T1000 (cell line): ENCODE results near the gene MAGI2.

Experiments used
- DNase-seq: peaks from one replicate; lab custom pipeline; 2025; ENCODE audit warnings: mixed read lengths; lab: John Stamatoyannopoulos, UW

Gene MAGI2

DNA sequence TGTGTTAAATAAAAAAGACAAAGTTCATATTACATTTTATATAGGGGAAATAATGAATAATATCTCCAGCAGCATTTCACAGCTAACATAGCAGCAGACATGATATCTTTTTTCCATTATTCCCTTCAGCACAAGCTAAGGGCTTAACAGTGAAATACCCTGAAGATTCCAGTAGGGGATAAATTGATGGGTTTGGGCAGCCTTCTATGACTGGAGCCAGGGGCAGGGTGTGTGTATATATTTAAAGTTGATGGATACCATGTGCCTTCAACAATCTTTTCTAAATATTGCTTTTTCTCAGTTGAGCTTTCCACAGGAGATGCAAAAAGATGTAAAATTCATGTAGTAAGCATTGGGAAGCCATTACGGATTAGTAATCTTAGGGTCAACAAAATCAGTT, 151.2 kb downstream of the MAGI2 start:
- DNase-seq = no peak

DNA sequence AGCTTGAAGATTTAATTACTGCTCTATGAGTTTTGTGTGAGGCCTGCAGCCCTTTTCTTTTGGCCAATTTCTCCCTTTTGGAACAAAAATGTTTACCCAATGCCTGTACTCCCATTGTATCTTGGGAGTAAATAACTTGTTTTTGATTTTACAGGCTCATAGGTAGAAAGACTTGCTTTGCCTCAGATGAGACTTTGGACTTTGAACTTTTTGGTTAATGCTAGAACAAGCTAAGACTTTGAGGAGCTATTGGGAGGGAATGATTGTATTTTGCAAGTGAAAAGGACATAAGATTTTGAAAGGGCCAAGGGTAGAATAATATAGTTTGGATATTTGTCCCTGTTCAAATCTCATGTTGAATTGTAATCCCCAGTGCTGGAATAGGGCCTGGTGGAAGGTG, 152.0 kb downstream of the MAGI2 start:
- DNase-seq = no peak

DNA sequence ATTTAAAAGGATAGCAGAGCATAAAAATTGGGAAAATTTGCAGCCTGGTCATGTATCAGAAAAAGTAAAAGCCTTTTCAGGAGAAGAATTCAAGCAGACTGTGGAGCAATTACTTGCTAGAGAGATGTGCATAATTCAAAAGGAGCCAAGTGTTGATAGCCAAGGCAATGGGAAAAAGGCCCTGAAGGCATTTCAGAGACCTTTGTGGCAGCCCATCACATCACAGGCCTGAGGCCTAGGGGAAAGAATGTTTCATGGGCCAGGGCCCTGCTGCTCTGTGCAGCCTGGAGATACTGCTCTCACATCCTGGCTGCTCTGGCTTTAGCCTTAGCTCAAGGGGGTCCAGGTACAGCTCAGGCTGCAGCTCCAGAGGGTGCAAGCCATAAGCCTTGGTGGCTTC, 152.9 kb downstream of the MAGI2 start:
- no peak for DNase-seq

DNA sequence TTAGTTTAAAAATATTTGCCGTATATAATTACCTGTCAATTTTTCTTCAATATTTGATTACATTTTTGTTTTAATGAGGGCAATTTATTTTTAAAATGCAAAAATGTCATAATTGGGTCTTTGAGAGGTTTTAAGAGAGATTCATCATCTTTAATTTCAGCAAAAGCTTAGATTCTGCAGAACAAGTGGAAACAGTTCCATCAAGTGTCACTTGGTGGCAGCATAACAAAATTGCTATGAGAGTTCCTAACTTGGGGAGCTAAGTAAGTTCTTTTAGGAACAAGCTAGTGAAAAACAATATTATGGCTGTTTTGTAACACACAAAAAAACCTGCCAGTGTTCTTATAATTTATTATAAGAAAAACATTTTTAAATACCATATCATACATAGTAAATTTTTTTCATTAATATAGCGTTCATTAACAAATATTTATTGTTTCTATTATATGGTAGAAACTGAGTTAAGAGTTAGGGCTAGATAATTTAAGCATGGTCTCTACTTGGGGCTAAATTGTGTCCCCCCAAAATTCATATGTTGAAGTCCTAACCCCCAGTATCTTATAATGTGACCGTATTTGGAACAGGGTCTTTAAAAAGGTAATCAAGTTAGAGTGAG, 155.2 kb downstream of the MAGI2 start:
- no peak for DNase-seq

DNA sequence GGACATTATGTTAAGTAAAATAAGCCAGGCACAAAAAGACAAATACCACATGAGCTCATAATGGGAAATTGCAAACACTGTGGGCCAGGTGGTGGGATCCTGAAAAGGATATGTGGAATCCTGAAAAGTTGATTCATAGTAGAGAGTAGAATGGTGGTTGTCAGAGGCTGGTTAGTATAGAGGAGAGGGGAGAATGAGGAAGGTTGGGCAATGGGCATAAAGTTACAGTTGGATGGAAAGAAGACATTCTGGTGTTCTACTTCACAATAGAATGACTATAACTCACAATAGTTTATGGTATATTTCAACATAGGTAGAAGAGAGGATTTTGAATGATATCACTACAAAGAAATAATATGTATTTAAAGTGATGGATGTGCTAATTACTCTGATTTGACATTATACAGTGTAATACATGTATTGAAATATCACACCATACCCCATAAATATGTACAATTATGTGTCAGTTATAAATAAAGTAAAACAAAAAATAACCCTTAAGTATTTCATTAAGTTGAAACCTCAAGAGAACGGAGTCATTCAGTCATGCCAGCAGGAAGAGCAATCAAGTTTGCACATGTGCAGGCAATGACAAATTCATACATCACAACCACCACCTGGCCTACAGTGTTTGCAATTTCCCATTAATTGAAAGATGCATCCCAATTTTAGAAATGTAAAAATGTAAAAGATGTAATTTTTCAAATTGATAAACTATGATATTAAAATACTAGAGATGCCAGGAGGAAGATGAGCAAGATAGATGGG, 156.7 kb downstream of the MAGI2 start:
- DNase-seq = no peak

DNA sequence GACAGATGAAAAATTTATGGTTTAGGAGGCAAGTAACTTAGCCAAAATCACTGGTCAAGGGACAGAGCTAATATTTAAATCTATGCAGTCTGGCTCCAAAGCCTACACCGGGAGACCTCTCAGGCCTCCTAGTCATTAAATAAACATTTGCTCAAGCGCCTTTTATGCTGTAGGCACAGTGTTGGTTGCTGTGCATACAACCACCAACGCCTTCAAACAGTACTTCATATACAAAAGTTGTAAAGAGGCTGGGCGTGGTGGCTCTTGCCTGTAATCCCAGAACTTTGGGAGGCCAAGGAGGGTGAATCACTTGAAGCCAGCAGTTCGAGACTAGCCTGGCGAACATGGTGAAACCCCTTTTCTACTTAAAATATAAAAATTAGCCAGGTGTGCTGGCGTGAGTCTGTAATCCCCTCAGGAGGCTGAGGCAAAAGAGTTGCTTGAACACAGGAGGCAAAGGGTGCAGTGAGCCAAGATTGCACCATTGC, 159.8 kb downstream of the MAGI2 start:
- no peak for DNase-seq

- DNase-seq = no peak
Measured at GRCh38 chr7:79292834-79293233, 160.6 kb downstream of the MAGI2 start.

GRCh38 chr7:79291498-79291865, 162.0 kb downstream of the MAGI2 start:
- no peak for DNase-seq

GRCh38 chr7:79290841-79291497, 162.5 kb downstream of the MAGI2 start:
- no peak for DNase-seq

- DNase-seq = no peak
Measured at GRCh38 chr7:79290398-79290797, 163.1 kb downstream of the MAGI2 start.

- no peak for DNase-seq
Measured at GRCh38 chr7:79288655-79289054, 164.8 kb downstream of the MAGI2 start.

- DNase-seq = no peak
Measured at GRCh38 chr7:79287981-79288380, 165.5 kb downstream of the MAGI2 start.

DNA sequence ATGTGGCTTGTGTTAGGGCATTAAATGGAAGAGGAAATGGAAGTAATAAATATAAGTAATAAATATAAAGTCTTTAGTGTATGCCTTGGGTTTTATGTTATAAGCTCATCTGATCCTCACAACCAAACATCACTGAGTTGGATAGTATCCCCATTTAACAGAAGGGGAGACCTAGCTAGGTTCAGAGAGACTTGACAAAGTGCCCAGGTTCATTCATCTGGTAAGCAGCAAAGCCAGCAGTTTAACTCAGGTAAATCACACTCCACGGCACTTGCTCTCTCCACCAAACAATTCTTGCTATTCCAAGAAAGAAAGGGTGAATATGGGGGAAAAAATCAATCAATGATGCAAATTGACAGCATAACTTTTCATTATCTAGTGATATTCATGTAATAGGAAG, 167.3 kb downstream of the MAGI2 start:
- no peak for DNase-seq

DNA sequence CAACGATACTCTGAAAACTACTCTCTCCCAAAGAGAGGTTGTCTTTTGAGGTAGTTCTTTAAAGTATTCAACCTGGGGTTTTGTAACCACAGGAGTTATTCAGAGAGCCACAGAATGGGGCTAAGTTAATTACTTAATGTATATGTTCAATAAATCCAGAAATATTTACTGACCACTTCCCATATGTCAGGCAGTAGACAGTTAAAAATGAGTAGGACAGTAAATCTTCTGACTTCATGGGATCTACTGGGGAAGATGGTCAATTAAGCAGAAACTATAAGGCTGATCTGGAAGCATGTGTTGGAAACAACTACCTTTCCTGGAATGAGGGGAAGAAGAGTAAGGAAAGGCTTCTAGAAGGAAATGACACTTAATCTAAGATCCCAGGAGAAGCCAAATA, 167.7 kb downstream of the MAGI2 start:
- no peak for DNase-seq

DNA sequence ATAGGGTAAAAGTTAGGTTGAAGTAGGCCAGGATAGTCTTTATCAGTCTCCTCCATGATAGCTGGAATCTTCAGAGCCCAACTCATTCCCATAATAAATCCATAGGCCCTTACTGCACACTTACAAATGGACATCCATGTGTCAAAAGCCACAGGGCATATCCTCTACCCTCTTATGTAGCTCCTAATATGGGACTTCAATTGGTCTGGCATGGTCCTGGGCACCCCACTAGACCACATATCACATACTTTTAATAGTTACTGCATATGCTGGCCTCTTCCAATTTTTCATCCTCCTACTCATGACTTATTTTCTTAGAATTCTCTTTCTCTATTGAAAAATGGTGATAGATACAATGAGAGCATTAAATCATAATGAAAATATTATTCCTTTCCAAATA, 169.3 kb downstream of the MAGI2 start:
- DNase-seq = no peak

DNA sequence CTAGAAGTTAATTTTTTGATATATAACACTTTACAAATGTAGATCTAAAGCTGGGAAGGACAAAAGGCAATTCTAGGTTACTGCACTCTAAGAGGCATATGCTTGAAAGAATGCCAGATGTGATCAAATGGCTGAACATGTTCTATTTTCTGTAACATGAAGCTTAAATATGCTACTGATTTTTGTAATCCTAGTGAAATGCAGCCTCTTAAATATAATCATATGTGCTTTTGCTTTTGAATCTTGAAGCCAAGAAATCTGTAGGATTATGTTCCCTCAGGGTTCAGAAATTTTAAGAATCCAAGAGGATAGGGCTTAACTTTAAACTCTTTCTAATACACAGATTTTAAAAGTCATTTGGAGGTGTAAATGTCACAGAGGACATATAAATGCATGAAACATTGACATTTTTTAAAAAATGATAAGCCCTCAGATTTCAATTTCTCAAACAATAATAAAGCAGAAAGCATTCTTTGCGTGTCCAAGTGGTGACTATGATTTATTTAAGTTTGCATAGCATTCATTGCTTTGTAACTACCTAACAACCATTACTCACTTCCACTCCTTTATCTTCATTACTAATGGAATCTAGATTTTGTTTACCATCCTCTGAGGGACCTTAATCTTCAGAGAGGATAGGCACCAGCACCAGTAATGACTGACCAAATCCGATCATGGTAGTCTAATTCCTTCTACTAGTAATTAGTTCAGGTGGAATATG, 170.4 kb downstream of the MAGI2 start:
- DNase-seq = no peak

GRCh38 chr7:79282070-79282694, 171.3 kb downstream of the MAGI2 start:
- no peak for DNase-seq

GRCh38 chr7:79281426-79281825, 172.0 kb downstream of the MAGI2 start:
- DNase-seq = no peak

- no peak for DNase-seq
Measured at GRCh38 chr7:79272938-79273337, 180.5 kb downstream of the MAGI2 start.

DNA sequence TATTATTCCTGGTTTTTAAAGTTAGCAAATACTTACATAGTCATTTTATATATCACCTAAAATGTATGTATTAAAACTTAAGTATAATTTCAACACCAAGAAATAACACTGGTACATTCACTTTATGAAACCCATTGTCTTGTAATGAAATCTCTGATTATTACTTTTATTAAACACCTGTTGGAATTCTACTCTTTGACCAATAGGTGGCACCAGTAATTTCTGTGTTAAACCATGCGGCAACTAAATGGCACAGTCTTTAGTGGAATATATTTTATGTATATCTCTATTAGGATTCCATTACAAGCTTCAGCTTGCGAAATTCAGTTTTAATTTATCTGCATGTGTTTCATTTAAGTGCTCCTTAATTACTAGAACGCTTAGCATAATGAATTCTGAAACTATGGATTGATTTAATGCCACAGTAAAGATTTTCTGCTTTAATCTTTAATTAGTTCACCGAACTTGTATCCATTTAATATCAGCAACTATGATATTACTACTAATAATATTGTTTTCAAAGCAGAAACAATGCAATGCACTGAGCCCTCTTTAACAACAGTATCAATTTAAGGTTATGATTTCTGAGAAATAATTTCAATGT, 181.3 kb downstream of the MAGI2 start:
- no peak for DNase-seq

- DNase-seq = no peak
Measured at GRCh38 chr7:79268730-79269129, 184.7 kb downstream of the MAGI2 start.

- DNase-seq = no peak
Measured at GRCh38 chr7:79258826-79259225, 194.6 kb downstream of the MAGI2 start.
